Measurements from ENCODE around the gene SLC22A5. TPM values are rescaled to one million over a fixed set of nuclear protein-coding genes. Genes with fewer than 3 reads are reported as not detected.
A peak's percentile ranks its signal among the peaks of the same experiment; 100 is the strongest.

The SLC22A5 gene
- total and polyA plus RNA-seq, 2 donors from 2014 or later: 28.3 to 36.3 TPM

DNA sequence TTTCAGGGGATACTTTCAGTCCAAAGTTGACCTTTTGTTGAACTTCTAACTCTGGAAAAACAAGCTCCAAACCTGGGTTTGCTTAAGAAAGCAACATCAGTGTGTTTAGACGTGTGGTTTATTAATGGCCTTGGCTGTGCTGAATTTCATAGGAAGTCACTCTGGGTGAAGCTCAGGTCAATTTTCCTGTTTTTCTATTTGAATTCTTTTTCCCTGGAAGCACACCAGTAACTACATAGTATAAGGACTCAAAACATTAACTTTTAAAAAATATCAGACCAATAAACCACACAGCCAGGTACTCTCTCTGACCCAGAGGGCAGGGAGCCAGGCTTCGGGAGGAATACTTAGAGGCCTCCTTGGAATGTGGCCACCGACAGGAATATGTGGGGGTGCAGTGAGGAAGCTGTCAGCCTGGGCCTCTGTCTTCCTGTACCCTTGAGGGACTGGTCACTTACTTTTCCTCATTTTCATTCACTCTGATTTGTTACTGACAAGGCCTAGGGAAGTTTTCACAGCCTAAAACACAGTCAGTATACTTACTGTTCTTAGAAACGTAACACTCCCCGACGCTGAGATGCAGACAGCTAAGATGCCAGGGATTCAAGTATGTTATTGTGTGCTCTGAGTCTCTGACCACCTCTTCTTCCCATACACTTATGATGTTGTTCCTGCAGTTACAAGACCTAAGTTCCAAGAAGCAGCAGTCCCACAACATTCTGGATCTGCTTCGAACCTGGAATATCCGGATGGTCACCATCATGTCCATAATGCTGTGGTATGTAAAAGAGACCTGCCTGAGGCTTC lies 18.9 kb downstream of the SLC22A5 start:
- H3K9me3 ChIP-seq (ENCODE audit: control insufficient read depth in 2 of 3, insufficient read depth in 1 of 3, low read length in 3 of 3): no peaks in the 10 kb centered on the region
- H3K4me1 ChIP-seq (ENCODE audit: control insufficient read depth in 2 of 3, insufficient read depth in 2 of 3, low read depth in 1 of 3, low read length in 3 of 3): peaks cover 19 to 43% (median 37%) of the 10 kb centered on the region in 3 donors
- no peak for TF ChIP-seq CTCF (IDR thresholded peaks at IDR 0.05; ENCODE audit: borderline replicate concordance, extremely low read depth, insufficient read depth)
- H3K27me3 ChIP-seq (ENCODE audit: control insufficient read depth, insufficient read depth, low read length): no peaks in the 10 kb centered on the region
- DNase-seq (peak in 4 of 5 donors; percentile 49 to 84 (median 79)), FAIRE-seq (no peak)
- peak overlapping the region in 1 of 3 donors; percentile 9 for H3K4me3 ChIP-seq (ENCODE audit: low read length in 3 of 3)
- peaks cover 1 to 51% (median 38%) of the 10 kb centered on the region in 3 donors for H3K36me3 ChIP-seq (ENCODE audit: control insufficient read depth in 2 of 3, insufficient read depth in 3 of 3, low read length in 3 of 3)
- peak overlapping the region; percentile 96 to 98 for H3K27ac ChIP-seq (ENCODE audit: low read depth in 2 of 2, low read length in 2 of 2)
- intact Hi-C loops (cut with DNase I): loop anchor here (10.0 kb wide), 1 partner anchor 116 kb away; no protein-coding TSS in a partner anchor
- peak overlapping the region in 2 of 3 donors; percentile 35 to 78 for H3K9ac ChIP-seq (ENCODE audit: low read length in 3 of 3)

DNA sequence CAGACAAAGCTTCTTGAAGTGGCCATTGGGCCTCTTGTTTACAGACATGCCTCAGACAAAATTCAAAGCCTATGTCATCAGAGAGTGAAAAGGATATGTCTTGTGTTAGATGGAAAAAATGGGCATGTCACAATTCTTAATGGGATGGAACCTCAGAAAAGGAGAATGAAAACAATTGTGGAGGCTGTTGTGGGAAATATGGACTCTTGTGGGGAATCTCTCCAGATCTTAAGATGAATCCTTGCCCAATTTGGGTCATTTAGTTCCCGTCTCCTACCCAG lies 19.5 kb downstream of the SLC22A5 start:
- intact Hi-C loops (cut with DNase I): loop anchor here (10.0 kb wide), 1 partner anchor 116 kb away; no protein-coding TSS in a partner anchor
- Histone ChIP-seq H3K4me3 (ENCODE audit: low read length in 3 of 3) (no peak overlapping the region), H3K4me1 (ENCODE audit: control insufficient read depth in 2 of 3, insufficient read depth in 2 of 3, low read depth in 1 of 3, low read length in 3 of 3) (peaks cover 19 to 46% (median 37%) of the 10 kb centered on the region in 3 donors), H3K27ac (ENCODE audit: low read depth in 2 of 2, low read length in 2 of 2) (peak overlapping the region; percentile 96 to 98), H3K36me3 (ENCODE audit: control insufficient read depth in 2 of 3, insufficient read depth in 3 of 3, low read length in 3 of 3) (peaks cover 2 to 57% (median 40%) of the 10 kb centered on the region in 3 donors), H3K9me3 (ENCODE audit: control insufficient read depth in 2 of 3, insufficient read depth in 1 of 3, low read length in 3 of 3) (no peaks in the 10 kb centered on the region), H3K27me3 (ENCODE audit: control insufficient read depth, insufficient read depth, low read length) (no peaks in the 10 kb centered on the region), H3K9ac (ENCODE audit: low read length in 3 of 3) (peak overlapping the region in 1 of 3 donors; percentile 78)
- FAIRE-seq: no peak
- DNase-seq: no peak
- TF ChIP-seq CTCF (IDR thresholded peaks at IDR 0.05; ENCODE audit: borderline replicate concordance, extremely low read depth, insufficient read depth): no peak

DNA sequence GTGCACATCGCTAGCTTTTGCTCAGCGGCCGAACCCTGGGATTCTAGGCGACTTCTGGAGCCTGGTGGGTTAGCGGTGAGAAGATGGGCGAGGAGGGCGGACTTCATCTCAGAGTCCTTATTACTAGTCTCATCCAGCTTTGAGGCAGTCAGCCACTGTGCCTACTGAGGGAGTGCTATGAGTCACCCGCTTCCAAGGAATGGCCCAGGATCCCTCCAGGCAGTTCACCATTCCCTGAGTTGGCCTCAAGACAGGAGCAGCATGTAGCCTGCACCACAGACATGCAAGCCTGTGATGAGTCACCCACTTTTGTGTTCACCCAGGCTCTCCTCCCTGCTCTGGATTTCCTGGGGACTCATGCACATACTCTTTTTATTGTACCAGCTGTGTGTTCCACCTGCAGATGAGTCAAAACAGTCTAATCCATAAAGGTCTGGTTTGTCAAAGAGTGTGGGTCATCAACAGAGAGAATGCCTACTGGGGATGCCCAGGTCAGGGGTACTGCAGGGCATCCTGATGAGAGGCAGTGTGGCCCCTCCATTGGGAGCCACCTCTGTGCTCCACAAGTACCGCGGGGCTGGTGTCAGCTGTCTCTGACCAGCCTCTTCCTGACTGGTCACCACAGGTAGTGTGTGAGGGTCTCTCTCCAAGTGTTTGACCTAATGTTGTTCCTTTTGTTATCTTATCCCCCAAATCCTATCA lies 20.2 kb downstream of the SLC22A5 start:
- no peak for TF ChIP-seq CTCF (IDR thresholded peaks at IDR 0.05; ENCODE audit: borderline replicate concordance, extremely low read depth, insufficient read depth)
- H3K4me3 ChIP-seq (ENCODE audit: low read length in 3 of 3): no peak overlapping the region
- H3K36me3 ChIP-seq (ENCODE audit: control insufficient read depth in 2 of 3, insufficient read depth in 3 of 3, low read length in 3 of 3): peaks cover 2 to 56% (median 37%) of the 10 kb centered on the region in 3 donors
- H3K9ac ChIP-seq (ENCODE audit: low read length in 3 of 3): no peak overlapping the region
- FAIRE-seq (no peak), DNase-seq (peak in 1 of 5 donors; percentile 86)
- peaks cover 21 to 49% (median 37%) of the 10 kb centered on the region in 3 donors for H3K4me1 ChIP-seq (ENCODE audit: control insufficient read depth in 2 of 3, insufficient read depth in 2 of 3, low read depth in 1 of 3, low read length in 3 of 3)
- H3K27ac ChIP-seq (ENCODE audit: low read depth in 2 of 2, low read length in 2 of 2): peak overlapping the region; percentile 96 to 98
- intact Hi-C loops (cut with DNase I): loop anchor here (10.0 kb wide), 1 partner anchor 115 kb away; no protein-coding TSS in a partner anchor
- no peaks in the 10 kb centered on the region for H3K27me3 ChIP-seq (ENCODE audit: control insufficient read depth, insufficient read depth, low read length)
- H3K9me3 ChIP-seq (ENCODE audit: control insufficient read depth in 2 of 3, insufficient read depth in 1 of 3, low read length in 3 of 3): no peaks in the 10 kb centered on the region

All from kidney (tissue), 14 donors.